Midbrain (tissue), 1 donor: ENCODE data around the gene SOX4.

Source experiments
- DNase-seq: peaks from one replicate; lab custom pipeline; 2025; lab: John Stamatoyannopoulos, UW

Gene SOX4

DNA sequence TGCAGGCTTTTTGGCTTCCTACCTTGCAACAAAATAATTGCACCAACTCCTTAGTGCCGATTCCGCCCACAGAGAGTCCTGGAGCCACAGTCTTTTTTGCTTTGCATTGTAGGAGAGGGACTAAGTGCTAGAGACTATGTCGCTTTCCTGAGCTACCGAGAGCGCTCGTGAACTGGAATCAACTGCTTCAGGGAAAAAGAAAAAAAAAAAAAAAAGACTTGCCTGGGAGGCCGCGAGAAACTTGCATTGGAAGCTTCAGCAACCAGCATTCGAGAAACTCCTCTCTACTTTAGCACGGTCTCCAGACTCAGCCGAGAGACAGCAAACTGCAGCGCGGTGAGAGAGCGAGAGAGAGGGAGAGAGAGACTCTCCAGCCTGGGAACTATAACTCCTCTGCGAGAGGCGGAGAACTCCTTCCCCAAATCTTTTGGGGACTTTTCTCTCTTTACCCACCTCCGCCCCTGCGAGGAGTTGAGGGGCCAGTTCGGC, 420 bp downstream of the SOX4 start:
- DNase-seq = peak; percentile 38

DNA sequence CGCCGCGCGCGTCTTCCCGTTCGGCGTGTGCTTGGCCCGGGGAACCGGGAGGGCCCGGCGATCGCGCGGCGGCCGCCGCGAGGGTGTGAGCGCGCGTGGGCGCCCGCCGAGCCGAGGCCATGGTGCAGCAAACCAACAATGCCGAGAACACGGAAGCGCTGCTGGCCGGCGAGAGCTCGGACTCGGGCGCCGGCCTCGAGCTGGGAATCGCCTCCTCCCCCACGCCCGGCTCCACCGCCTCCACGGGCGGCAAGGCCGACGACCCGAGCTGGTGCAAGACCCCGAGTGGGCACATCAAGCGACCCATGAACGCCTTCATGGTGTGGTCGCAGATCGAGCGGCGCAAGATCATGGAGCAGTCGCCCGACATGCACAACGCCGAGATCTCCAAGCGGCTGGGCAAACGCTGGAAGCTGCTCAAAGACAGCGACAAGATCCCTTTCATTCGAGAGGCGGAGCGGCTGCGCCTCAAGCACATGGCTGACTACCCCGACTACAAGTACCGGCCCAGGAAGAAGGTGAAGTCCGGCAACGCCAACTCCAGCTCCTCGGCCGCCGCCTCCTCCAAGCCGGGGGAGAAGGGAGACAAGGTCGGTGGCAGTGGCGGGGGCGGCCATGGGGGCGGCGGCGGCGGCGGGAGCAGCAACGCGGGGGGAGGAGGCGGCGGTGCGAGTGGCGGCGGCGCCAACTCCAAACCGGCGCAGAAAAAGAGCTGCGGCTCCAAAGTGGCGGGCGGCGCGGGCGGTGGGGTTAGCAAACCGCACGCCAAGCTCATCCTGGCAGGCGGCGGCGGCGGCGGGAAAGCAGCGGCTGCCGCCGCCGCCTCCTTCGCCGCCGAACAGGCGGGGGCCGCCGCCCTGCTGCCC, 1.1 kb downstream of the SOX4 start:
- peak; percentile 67 for DNase-seq

DNA sequence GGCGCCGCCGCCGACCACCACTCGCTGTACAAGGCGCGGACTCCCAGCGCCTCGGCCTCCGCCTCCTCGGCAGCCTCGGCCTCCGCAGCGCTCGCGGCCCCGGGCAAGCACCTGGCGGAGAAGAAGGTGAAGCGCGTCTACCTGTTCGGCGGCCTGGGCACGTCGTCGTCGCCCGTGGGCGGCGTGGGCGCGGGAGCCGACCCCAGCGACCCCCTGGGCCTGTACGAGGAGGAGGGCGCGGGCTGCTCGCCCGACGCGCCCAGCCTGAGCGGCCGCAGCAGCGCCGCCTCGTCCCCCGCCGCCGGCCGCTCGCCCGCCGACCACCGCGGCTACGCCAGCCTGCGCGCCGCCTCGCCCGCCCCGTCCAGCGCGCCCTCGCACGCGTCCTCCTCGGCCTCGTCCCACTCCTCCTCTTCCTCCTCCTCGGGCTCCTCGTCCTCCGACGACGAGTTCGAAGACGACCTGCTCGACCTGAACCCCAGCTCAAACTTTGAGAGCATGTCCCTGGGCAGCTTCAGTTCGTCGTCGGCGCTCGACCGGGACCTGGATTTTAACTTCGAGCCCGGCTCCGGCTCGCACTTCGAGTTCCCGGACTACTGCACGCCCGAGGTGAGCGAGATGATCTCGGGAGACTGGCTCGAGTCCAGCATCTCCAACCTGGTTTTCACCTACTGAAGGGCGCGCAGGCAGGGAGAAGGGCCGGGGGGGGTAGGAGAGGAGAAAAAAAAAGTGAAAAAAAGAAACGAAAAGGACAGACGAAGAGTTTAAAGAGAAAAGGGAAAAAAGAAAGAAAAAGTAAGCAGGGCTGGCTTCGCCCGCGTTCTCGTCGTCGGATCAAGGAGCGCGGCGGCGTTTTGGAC, 2.0 kb downstream of the SOX4 start:
- DNase-seq = no peak

DNA sequence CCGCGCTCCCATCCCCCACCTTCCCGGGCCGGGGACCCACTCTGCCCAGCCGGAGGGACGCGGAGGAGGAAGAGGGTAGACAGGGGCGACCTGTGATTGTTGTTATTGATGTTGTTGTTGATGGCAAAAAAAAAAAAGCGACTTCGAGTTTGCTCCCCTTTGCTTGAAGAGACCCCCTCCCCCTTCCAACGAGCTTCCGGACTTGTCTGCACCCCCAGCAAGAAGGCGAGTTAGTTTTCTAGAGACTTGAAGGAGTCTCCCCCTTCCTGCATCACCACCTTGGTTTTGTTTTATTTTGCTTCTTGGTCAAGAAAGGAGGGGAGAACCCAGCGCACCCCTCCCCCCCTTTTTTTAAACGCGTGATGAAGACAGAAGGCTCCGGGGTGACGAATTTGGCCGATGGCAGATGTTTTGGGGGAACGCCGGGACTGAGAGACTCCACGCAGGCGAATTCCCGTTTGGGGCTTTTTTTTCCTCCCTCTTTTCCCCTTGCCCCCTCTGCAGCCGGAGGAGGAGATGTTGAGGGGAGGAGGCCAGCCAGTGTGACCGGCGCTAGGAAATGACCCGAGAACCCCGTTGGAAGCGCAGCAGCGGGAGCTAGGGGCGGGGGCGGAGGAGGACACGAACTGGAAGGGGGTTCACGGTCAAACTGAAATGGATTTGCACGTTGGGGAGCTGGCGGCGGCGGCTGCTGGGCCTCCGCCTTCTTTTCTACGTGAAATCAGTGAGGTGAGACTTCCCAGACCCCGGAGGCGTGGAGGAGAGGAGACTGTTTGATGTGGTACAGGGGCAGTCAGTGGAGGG, 2.8 kb downstream of the SOX4 start:
- no peak for DNase-seq

DNA sequence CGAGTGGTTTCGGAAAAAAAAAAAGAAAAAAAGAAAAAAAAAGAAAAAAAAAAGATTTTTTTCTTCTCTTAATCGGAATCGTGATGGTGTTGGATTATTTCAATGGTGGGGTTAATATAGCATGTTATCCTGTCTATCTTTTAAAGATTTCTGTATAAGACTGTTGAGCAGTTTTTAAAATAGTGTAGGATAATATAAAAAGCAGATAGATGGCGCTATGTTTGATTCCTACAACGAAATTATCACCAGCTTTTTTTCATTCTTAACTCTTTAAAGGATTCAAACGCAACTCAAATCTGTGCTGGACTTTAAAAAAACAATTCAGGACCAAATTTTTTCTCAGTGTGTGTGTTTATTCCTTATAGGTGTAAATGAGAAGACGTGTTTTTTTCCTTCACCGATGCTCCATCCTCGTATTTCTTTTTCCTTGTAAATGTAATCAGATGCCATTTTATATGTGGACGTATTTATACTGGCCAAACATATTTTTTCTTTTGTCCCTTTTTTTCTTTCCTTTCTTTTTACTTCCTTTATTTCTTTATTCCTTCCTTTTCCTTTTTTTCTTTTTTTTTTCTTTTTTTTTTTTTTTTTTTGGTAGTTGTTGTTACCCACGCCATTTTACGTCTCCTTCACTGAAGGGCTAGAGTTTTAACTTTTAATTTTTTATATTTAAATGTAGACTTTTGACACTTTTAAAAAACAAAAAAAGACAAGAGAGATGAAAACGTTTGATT, 3.6 kb downstream of the SOX4 start:
- DNase-seq = peak; percentile 70

DNA sequence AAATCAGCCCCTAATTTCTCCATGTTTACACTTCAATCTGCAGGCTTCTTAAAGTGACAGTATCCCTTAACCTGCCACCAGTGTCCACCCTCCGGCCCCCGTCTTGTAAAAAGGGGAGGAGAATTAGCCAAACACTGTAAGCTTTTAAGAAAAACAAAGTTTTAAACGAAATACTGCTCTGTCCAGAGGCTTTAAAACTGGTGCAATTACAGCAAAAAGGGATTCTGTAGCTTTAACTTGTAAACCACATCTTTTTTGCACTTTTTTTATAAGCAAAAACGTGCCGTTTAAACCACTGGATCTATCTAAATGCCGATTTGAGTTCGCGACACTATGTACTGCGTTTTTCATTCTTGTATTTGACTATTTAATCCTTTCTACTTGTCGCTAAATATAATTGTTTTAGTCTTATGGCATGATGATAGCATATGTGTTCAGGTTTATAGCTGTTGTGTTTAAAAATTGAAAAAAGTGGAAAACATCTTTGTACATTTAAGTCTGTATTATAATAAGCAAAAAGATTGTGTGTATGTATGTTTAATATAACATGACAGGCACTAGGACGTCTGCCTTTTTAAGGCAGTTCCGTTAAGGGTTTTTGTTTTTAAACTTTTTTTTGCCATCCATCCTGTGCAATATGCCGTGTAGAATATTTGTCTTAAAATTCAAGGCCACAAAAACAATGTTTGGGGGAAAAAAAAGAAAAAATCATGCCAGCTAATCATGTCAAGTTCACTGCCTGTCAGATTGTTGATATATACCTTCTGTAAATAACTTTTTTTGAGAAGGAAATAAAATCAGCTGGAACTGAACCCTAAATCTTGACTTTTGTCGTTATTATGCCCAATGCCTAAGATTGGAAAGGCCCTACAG, 4.5 kb downstream of the SOX4 start:
- DNase-seq = no peak

DNA sequence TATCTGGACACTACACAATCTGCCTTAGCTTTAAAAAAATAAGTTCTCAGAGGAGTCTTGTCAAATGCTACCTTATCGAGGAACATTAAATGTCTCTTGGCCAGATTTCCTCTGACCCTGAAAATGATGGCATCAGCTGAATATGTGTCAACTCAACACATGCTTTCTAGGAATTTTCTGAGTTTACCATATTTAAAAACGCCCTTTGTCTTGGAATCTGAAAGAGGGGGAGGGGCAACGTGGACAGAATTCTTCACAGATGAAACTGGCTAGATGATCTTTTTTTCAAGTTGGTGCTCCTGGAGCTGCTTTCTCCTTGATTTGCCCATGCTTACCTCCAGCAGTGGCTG, 5.1 kb downstream of the SOX4 start:
- DNase-seq = no peak

DNA sequence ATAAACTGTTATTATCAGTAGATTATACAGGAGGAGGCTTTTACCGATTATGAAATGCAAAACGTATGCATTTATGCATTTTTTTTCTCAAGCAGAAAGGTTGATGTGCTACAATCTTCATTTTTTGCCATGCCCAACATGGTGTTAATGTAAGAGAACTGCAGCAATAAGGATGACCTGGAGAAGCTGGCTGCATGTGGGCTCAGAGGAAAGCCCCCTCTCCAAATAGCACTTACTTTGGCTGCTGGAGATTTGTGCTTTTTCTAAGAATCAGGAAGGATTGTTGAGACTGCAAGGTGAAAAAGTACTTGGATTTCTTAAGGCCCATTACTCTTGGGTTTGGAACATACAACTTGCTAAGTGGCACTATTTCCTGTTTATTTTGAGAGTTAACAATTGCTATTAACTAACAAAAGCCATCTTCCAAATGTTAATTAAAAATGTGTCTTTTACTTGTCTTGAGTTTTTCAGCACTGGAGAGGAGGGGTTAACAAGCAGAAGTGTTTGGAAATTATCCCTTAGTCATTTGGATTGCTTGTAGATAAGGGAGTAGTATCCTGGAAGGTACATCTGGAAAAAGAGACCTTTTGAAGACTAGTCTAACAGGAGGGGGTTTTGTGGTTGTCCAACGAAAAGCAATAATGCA, 5.6 kb downstream of the SOX4 start:
- no peak for DNase-seq

DNA sequence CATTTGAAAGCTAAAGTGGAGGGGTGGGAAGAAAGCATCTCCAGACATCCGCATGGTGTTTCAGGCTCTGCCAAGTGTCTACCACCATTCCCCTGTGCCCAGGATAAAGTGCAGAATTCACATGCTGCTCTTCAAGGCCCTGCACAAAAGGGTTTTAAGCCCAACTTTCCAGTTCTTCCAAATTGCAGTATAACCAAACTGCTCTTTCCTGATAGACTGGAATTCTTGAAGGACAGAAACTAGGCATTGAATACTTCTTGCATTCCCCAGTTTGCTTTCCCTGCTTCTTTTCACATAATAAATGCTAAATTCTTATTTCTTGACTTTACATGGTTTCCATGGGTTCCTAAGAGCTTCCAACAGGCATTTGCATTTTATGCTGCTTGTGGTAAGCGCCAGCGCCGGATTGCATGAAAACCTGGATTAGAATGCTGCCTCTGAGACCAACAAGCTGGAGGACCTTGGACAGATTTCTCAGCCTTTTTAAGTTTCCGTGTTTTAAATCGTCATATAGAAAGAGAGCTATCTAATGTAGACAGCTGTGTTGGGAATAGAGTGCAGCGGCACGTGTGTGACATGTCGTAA, 7.9 kb downstream of the SOX4 start:
- DNase-seq = no peak

DNA sequence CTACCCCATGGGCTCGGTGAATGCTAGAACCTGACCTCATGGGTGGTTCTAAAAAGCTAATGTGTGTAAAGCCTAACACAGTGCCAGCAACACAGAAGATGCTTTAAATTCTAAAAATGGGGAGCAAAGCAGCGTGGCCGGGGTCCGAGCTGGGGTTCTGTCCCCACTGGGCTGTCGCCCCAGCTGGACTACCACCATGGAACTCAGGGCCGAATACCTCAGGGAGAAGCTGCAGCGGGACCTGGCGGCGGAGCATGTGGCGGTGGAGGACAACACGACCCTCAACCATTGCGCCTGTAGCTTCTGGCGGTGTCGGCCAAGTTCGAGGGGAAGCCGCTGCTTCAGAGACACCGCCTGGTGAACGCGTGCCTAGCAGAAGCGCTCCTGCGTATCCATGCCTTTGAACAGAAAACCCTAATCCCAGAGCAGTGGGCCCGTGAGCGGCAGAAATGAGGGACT, 8.4 kb downstream of the SOX4 start:
- DNase-seq = no peak

DNA sequence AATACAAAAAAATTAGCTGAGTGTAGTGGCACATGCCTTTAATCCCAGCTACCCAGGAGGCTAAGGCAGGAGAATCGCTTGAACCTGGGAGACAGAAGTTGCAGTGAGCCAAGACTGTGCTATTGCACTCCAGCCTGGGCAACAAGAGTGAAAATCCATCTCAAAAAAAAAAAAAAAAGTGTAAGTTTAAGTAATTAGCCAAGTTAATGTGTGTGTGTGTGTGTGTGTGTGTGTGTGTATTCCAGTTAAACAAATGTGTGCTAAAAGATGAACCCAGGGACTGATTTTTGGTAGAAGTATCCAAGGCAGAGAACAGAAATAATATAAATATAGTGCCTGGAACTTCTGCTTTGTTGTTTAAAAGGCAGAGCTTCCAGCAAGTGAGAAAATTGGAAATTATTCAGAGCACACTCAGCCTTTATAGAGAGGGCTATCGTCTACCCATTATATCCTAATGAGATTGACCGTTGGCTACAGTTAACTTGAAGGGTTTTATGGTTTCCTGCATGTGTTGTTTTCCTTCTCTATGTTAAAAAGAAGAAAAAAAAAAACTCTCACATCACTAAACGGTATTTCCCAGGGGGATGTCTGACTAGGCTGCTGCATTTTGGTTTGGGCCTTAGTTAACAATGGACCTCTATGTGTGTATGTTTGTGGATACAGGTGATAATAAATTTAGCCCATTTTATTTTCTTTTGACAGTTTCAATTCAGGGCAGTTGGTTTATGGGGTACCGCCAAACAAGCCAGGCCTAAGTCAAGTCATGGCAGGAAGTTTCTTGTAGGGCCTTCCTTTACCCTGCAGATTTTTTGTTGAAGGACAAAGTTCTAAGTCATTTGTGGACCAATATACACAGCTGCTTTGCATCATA, 9.8 kb downstream of the SOX4 start:
- no peak for DNase-seq

DNA sequence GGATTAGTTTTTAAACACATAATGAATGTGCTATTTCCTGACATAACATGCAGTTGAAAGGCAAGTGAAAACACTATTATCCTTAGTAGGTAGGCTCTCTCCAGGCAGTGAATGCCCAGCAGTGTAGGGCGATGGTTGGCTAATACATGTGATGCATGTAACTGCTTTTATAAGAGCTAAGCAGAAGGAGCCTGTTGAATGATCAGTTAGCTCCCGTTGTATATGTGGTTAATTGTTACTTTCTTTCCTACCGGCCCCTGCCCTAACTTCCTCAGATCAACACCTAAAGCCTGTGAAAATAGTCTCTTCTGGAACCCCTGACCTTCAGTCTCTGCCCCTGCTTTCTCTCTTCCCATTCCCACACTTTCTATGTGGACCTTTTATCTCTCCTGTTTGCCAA, 10.5 kb downstream of the SOX4 start:
- no peak for DNase-seq

DNA sequence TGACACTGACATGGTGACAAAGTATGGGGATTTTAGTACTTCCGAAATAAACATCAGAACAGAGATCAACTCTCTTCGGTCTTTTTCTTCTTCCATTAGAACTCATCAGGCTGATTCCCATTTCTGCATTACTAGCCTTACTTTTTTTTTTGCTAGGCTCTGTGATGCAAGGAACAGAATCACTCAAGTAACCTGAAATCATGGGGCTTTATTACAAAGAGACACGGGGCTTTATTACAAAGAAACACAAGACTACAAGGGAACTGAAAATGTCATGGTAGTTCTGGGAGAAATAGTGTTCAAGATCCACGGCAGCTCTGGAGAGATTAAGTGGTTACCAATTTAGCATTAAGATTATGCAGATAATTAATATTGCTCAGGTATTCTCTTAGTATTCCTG, 11.6 kb downstream of the SOX4 start:
- DNase-seq = no peak

DNA sequence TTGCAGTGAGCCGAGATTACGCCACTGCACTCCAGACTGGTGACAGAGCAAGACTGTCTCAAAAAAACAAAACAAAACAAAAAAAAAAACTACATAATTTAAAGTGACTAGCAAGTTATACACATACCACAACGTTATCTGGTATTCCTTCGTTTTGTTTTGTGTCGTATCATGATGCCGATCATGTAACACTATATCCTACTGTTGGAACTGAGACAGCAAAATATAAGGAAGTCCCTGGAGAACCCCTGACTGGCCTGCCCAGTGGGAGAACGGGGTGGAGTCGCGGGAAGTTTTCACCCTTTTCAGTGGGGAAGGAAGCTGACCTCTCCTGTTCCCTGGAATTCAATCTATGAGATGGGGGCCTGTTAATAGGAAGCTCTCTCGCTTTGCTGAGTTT, 15.1 kb downstream of the SOX4 start:
- DNase-seq = no peak

DNA sequence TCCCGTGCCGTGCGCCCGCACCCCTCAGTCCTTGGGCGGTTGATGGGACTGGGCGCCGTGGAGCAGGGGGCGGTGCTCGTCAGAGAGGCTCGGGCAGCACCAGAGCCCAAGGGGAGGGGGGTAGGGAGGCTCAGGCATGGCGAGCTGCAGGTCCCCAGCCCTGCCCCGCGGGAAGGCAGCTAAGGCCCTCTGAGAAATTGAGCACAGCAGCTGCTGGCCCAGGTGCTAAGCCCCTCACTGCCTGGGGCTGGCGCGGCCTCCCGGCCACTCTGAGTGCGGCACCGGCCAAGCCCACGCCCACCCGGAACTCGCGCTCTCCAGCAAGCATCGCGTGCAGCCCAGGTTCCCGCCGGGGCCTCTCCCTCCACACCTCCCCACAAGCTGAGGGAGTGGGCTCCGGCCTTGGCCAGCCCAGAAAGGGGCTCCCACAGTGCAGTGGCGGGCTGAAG, 16.4 kb downstream of the SOX4 start:
- DNase-seq = no peak

DNA sequence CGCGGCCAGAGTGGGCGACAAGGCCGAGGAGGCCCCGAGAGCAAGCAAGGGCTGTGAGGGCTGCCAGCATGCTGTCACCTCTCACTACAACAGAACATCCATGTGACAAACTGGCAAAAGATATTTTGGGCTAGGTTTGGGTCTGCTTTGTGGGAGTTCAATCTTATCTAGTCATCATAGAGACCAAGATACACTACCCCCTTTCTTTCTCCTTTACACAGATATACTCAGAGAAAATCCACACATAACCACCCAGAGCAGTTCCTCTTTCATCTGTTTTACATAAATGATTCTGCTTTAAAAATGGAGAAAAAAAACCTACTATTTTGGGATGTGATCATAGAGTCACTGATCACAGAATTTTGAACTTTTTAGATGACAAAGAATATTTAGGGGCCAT, 16.8 kb downstream of the SOX4 start:
- no peak for DNase-seq

DNA sequence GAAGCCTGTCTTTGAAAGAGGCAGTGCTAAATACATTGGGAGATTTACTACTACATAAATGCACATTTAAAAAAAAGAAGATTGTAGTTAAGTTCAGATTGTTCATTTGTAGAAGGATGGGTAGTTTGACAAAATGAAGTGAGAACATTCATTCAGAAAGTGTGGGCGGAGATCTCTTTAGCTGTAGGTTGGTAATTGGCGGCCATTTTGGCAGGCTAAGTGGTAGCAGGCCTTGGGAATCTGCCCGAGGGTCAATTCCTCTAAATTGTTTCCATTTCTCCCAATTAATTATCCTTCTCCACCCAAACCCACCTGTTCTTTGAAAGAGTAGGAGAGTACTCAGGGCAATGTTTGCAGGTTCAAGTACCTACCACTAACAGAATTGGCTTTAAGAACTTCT, 17.9 kb downstream of the SOX4 start:
- DNase-seq = no peak

DNA sequence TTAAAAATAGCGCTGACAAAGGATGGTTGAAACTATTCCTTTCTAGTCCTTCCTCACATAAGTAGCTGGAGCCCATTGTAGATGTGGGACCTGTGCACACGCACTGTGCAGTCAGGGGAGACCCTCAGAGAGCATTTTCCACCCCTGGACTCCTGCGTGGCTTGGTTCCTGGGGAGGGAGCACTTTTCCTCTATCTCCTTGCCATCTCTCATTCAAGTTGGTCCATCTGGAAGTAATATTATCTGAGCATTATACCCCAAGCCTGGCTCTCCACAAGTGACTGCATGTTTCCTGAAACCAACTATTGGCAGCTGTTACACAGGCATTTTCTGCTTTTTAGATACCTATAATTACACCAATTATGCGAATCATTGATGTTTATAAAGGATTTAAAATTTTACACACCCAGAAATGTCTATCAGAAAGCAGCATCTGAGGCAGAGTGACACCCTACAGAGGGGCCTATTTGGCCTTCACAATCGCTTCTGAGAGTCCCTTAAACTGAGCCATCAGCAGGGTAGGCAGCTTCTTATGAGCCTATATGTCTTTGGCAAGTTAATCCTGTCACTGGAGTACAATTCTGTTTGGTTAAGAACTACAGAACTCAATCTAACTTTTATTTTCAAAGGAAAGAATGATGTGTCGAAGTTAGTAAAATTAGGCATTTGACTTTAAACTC, 18.7 kb downstream of the SOX4 start:
- DNase-seq = no peak
